ENCODE results near the gene KLF8. TPM values are rescaled to one million over a fixed set of nuclear protein-coding genes. Genes with fewer than 3 reads are reported as not detected.

The KLF8 gene
- total RNA-seq, 4 donors from 2014 or later, result 52.9 to 181 (median 57.0) TPM

- no peaks in the 10 kb centered on the region for H3K36me3 ChIP-seq
- no peaks in the 10 kb centered on the region for H3K9me3 ChIP-seq
- H3K27ac ChIP-seq, result no peak overlapping the region
- no peaks in the 10 kb centered on the region for H3K4me1 ChIP-seq
- H3K27me3 ChIP-seq, result no peaks in the 10 kb centered on the region
- DNase-seq (ENCODE audit: low spot score in 2 of 2), result no peak
- 68% methylated on average over 5 of the region's 5 CpGs for WGBS
- no peak overlapping the region for H3K4me3 ChIP-seq
- no peak for TF ChIP-seq EP300 (IDR thresholded peaks at IDR 0.05)
- TF ChIP-seq POLR2A (IDR thresholded peaks at IDR 0.05), result no peak
- TF ChIP-seq, protein P1, sequence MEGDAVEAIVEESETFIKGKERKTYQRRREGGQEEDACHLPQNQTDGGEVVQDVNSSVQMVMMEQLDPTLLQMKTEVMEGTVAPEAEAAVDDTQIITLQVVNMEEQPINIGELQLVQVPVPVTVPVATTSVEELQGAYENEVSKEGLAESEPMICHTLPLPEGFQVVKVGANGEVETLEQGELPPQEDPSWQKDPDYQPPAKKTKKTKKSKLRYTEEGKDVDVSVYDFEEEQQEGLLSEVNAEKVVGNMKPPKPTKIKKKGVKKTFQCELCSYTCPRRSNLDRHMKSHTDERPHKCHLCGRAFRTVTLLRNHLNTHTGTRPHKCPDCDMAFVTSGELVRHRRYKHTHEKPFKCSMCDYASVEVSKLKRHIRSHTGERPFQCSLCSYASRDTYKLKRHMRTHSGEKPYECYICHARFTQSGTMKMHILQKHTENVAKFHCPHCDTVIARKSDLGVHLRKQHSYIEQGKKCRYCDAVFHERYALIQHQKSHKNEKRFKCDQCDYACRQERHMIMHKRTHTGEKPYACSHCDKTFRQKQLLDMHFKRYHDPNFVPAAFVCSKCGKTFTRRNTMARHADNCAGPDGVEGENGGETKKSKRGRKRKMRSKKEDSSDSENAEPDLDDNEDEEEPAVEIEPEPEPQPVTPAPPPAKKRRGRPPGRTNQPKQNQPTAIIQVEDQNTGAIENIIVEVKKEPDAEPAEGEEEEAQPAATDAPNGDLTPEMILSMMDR (IDR thresholded peaks at IDR 0.05), result no peak
- TF ChIP-seq POLR2AphosphoS5 (IDR thresholded peaks at IDR 0.05), result no peak
Measured at GRCh38 chrX:56221101-56221500, 11.1 kb upstream of the KLF8 start.

GRCh38 chrX:56222473-56223000, 9.6 kb upstream of the KLF8 start:
- H3K9me3 ChIP-seq, result no peaks in the 10 kb centered on the region
- H3K36me3 ChIP-seq, result no peaks in the 10 kb centered on the region
- TF ChIP-seq POLR2AphosphoS5 (IDR thresholded peaks at IDR 0.05), result no peak
- no peak for TF ChIP-seq POLR2A (IDR thresholded peaks at IDR 0.05)
- TF ChIP-seq, protein P1 (IDR thresholded peaks at IDR 0.05), result no peak
- TF ChIP-seq EP300 (IDR thresholded peaks at IDR 0.05), result no peak
- no peaks in the 10 kb centered on the region for H3K4me1 ChIP-seq
- WGBS, result 91% methylated on average over 10 of the region's 28 CpGs
- H3K27ac ChIP-seq, result no peak overlapping the region
- no peak for DNase-seq (ENCODE audit: low spot score in 2 of 2)
- H3K27me3 ChIP-seq, result no peaks in the 10 kb centered on the region
- no peak overlapping the region for H3K4me3 ChIP-seq

GRCh38 chrX:56226980-56227379, 5.2 kb upstream of the KLF8 start:
- no peak overlapping the region for H3K4me3 ChIP-seq
- no peaks in the 10 kb centered on the region for H3K9me3 ChIP-seq
- DNase-seq (ENCODE audit: low spot score in 2 of 2), result no peak
- no peaks in the 10 kb centered on the region for H3K27me3 ChIP-seq
- H3K27ac ChIP-seq, result no peak overlapping the region
- H3K36me3 ChIP-seq, result no peaks in the 10 kb centered on the region
- no peak for TF ChIP-seq POLR2A (IDR thresholded peaks at IDR 0.05)
- TF ChIP-seq, protein P1 (IDR thresholded peaks at IDR 0.05), result no peak
- TF ChIP-seq EP300 (IDR thresholded peaks at IDR 0.05), result no peak
- TF ChIP-seq POLR2AphosphoS5 (IDR thresholded peaks at IDR 0.05), result no peak
- 65% methylated on average over 1 of the region's 1 CpG for WGBS
- H3K4me1 ChIP-seq, result peaks cover 29% of the 10 kb centered on the region

GRCh38 chrX:56228914-56229313, 3.2 kb upstream of the KLF8 start:
- no peaks in the 10 kb centered on the region for H3K9me3 ChIP-seq
- H3K4me3 ChIP-seq, result no peak overlapping the region
- H3K36me3 ChIP-seq, result no peaks in the 10 kb centered on the region
- WGBS, result 13% methylated on average over 2 of the region's 2 CpGs
- H3K27ac ChIP-seq, result peak overlapping the region; percentile 69
- no peaks in the 10 kb centered on the region for H3K27me3 ChIP-seq
- peaks cover 30% of the 10 kb centered on the region for H3K4me1 ChIP-seq
- TF ChIP-seq POLR2AphosphoS5 (IDR thresholded peaks at IDR 0.05) (no peak), EP300 (IDR thresholded peaks at IDR 0.05) (no peak), POLR2A (IDR thresholded peaks at IDR 0.05) (no peak)
- TF ChIP-seq, protein P1 (IDR thresholded peaks at IDR 0.05), result no peak
- DNase-seq (ENCODE audit: low spot score in 2 of 2), result no peak

DNA sequence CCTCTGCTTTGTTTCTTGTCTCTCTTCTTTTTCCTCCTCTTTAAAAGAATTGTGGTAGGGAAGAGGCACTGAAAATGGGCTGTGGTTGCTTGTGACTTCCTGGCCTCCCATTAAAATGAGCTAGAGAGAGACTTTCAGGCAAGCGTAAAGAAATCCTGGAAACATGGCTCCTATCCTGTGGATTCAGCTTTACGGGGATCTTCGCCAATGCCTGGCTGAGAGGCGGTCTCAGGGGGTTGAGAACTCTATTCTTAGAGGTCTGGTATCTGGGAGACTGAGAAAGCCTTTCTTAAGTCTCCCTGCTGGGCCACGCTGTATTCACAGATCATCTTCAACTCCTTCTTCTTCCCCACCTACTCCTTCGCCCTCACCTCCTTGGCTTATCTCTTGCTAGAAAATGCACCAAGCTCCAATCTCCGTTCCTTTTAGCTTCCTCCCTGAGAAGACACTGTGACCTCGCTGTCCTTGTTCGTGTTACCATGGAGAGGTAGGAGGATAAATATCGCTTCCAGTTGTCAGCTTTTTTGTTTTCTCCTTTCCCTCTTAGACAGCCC, 542 bp upstream of the KLF8 start:
- Histone ChIP-seq H3K4me3 (peak overlapping the region; percentile 55), H3K36me3 (no peaks in the 10 kb centered on the region), H3K27me3 (no peaks in the 10 kb centered on the region), H3K27ac (peak overlapping the region; percentile 87), H3K4me1 (peaks cover 45% of the 10 kb centered on the region), H3K9me3 (no peaks in the 10 kb centered on the region)
- no peak for DNase-seq (ENCODE audit: low spot score in 2 of 2)
- TF ChIP-seq POLR2AphosphoS5 (IDR thresholded peaks at IDR 0.05), result no peak
- TF ChIP-seq, protein P1 (IDR thresholded peaks at IDR 0.05), result no peak
- TF ChIP-seq POLR2A (IDR thresholded peaks at IDR 0.05), result no peak
- no peak for TF ChIP-seq EP300 (IDR thresholded peaks at IDR 0.05)
- 46% methylated on average over 10 of the region's 10 CpGs for WGBS
